Measurements from ENCODE around the gene NACA2.

The NACA2 gene

GRCh38 chr17:61543786-61544415, 47.1 kb downstream of the NACA2 start:
- no peak overlapping the region for H3K4me3 ChIP-seq (ENCODE audit: low read length, poor library complexity, severe bottlenecking)
- H3K4me2 ChIP-seq (ENCODE audit: low read depth, low read length, poor library complexity, severe bottlenecking): no peak overlapping the region
- H3K9ac ChIP-seq (ENCODE audit: low read depth, low read length, poor library complexity, severe bottlenecking): no peak overlapping the region
- H3F3A ChIP-seq (ENCODE audit: low read depth): no peaks in the 10 kb centered on the region
- no peaks in the 10 kb centered on the region for H3K36me3 ChIP-seq (ENCODE audit: insufficient read depth, low read length)
- no peaks in the 10 kb centered on the region for H3K9me2 ChIP-seq (replicated peaks; ENCODE audit: low read depth, low read length)
- TF ChIP-seq CTCF (conservative IDR thresholded peaks at IDR 0.05; ENCODE audit: low read length) (no peak), EZH2phosphoT487 (IDR thresholded peaks at IDR 0.05; ENCODE audit: borderline replicate concordance) (no peak)
- H3K27me3 ChIP-seq (ENCODE audit: insufficient read depth, low read length, poor library complexity, severe bottlenecking): no peaks in the 10 kb centered on the region
- no peak overlapping the region for H2AFZ ChIP-seq (ENCODE audit: low read length)
- H4K20me1 ChIP-seq (ENCODE audit: insufficient read depth, low read length, poor library complexity, severe bottlenecking): no peaks in the 10 kb centered on the region
- H3K79me2 ChIP-seq (ENCODE audit: insufficient read depth, low read length): no peaks in the 10 kb centered on the region
- H3K9me3 ChIP-seq (ENCODE audit: insufficient read depth, low read depth, low read length): peaks cover 20% of the 10 kb centered on the region; the same call in 1 of the 2 replicates
- H3K4me1 ChIP-seq (ENCODE audit: insufficient read depth, low read length, poor library complexity, severe bottlenecking): no peaks in the 10 kb centered on the region

GRCh38 chr17:61542027-61542426, 49.0 kb downstream of the NACA2 start:
- Histone ChIP-seq H3K4me3 (ENCODE audit: low read length, poor library complexity, severe bottlenecking) (no peak overlapping the region), H3K4me2 (ENCODE audit: low read depth, low read length, poor library complexity, severe bottlenecking) (no peak overlapping the region), H3K79me2 (ENCODE audit: insufficient read depth, low read length) (no peaks in the 10 kb centered on the region), H3F3A (ENCODE audit: low read depth) (no peaks in the 10 kb centered on the region), H3K27me3 (ENCODE audit: insufficient read depth, low read length, poor library complexity, severe bottlenecking) (no peaks in the 10 kb centered on the region), H3K9me3 (ENCODE audit: insufficient read depth, low read depth, low read length) (peaks cover 20% of the 10 kb centered on the region; the same call in 1 of the 2 replicates), H3K4me1 (ENCODE audit: insufficient read depth, low read length, poor library complexity, severe bottlenecking) (no peaks in the 10 kb centered on the region), H3K36me3 (ENCODE audit: insufficient read depth, low read length) (no peaks in the 10 kb centered on the region), H3K9ac (ENCODE audit: low read depth, low read length, poor library complexity, severe bottlenecking) (no peak overlapping the region), H4K20me1 (ENCODE audit: insufficient read depth, low read length, poor library complexity, severe bottlenecking) (no peaks in the 10 kb centered on the region), H2AFZ (ENCODE audit: low read length) (no peak overlapping the region), H3K9me2 (replicated peaks; ENCODE audit: low read depth, low read length) (no peaks in the 10 kb centered on the region)
- no peak for TF ChIP-seq EZH2phosphoT487 (IDR thresholded peaks at IDR 0.05; ENCODE audit: borderline replicate concordance)
- no peak for TF ChIP-seq CTCF (conservative IDR thresholded peaks at IDR 0.05; ENCODE audit: low read length)

- Histone ChIP-seq H3K9me2 (replicated peaks; ENCODE audit: low read depth, low read length) (no peaks in the 10 kb centered on the region), H3K9me3 (ENCODE audit: insufficient read depth, low read depth, low read length) (peaks cover 20% of the 10 kb centered on the region; the same call in 1 of the 2 replicates), H2AFZ (ENCODE audit: low read length) (no peak overlapping the region), H3K4me2 (ENCODE audit: low read depth, low read length, poor library complexity, severe bottlenecking) (no peak overlapping the region), H3K4me3 (ENCODE audit: low read length, poor library complexity, severe bottlenecking) (no peak overlapping the region), H3K79me2 (ENCODE audit: insufficient read depth, low read length) (no peaks in the 10 kb centered on the region), H3K4me1 (ENCODE audit: insufficient read depth, low read length, poor library complexity, severe bottlenecking) (no peaks in the 10 kb centered on the region), H4K20me1 (ENCODE audit: insufficient read depth, low read length, poor library complexity, severe bottlenecking) (no peaks in the 10 kb centered on the region), H3K27me3 (ENCODE audit: insufficient read depth, low read length, poor library complexity, severe bottlenecking) (no peaks in the 10 kb centered on the region), H3K9ac (ENCODE audit: low read depth, low read length, poor library complexity, severe bottlenecking) (no peak overlapping the region), H3F3A (ENCODE audit: low read depth) (no peaks in the 10 kb centered on the region), H3K36me3 (ENCODE audit: insufficient read depth, low read length) (no peaks in the 10 kb centered on the region)
- TF ChIP-seq EZH2phosphoT487 (IDR thresholded peaks at IDR 0.05; ENCODE audit: borderline replicate concordance): no peak
- no peak for TF ChIP-seq CTCF (conservative IDR thresholded peaks at IDR 0.05; ENCODE audit: low read length)
These were observed 50.1 kb downstream of the NACA2 start for GRCh38 chr17:61540874-61541273.

All from Loucy (cell line).